KMS-11 (cell line): ENCODE data around the gene ARMC5.
"Not testable (repeated sequence)": the region's sequence is repeated elsewhere in the genome, so short reads cannot be mapped to it uniquely, and the experiment has no call there.

Experiments
- H2AFZ ChIP-seq: fragments of 200-600 bp; sonication (generic); 2 replicates; pipeline ENCODE4 v1.6.1; 2016; ENCODE audit warnings: antibody characterized with exemption, mixed run types, low read depth
- H3K27ac ChIP-seq: fragments of 200-600 bp; sonication (generic); 2 replicates; pipeline ENCODE4 v1.6.1; 2016; ENCODE audit warnings: mild to moderate bottlenecking, mixed run types
- H3K27me3 ChIP-seq: fragments of 200-600 bp; sonication (generic); 2 replicates; pipeline ENCODE4 v1.6.1; 2017; ENCODE audit warnings: mild to moderate bottlenecking, low read depth, mixed run types, moderate library complexity; ENCODE audit not compliant: insufficient read depth
- H3K36me3 ChIP-seq: fragments of 200-600 bp; sonication (generic); 2 replicates; pipeline ENCODE4 v1.6.1; 2017; ENCODE audit warnings: mild to moderate bottlenecking, mixed run types; ENCODE audit not compliant: insufficient read depth
- H3K4me1 ChIP-seq: fragments of 200-600 bp; sonication (generic); 2 replicates; pipeline ENCODE4 v1.6.1; 2016; ENCODE audit warnings: mild to moderate bottlenecking, low read depth, mixed run types; ENCODE audit not compliant: poor library complexity, severe bottlenecking
- H3K4me2 ChIP-seq: fragments of 200-600 bp; sonication (generic); 2 replicates; pipeline ENCODE4 v1.7.0; 2016; ENCODE audit warnings: mild to moderate bottlenecking, mixed run types
- H3K4me3 ChIP-seq: fragments of 200-600 bp; sonication (generic); IDR thresholded peaks from 2 replicates; pipeline ENCODE4 v1.6.1; 2017; ENCODE audit warnings: low read depth, low read length, mixed read lengths; ENCODE audit not compliant: insufficient read depth
- H3K79me2 ChIP-seq: fragments of 200-600 bp; sonication (generic); 2 replicates; pipeline ENCODE4 v1.6.1; 2016; ENCODE audit warnings: low read depth, mixed run types; ENCODE audit not compliant: insufficient read depth
- H3K9ac ChIP-seq: fragments of 200-600 bp; sonication (generic); 2 replicates; pipeline ENCODE4 v1.6.1; 2016; ENCODE audit warnings: mild to moderate bottlenecking, mixed run types
- H4K20me1 ChIP-seq: fragments of 200-600 bp; sonication (generic); 2 replicates; pipeline ENCODE4 v1.6.1; 2016; ENCODE audit warnings: mild to moderate bottlenecking, mixed run types; ENCODE audit not compliant: insufficient read depth
- TF ChIP-seq, protein P1 (sequence below): fragments of 200-600 bp; sonication (generic); conservative IDR thresholded peaks from 2 replicates; pipeline ENCODE4 v1.6.1; 2017; ENCODE audit warnings: low read depth, mild to moderate bottlenecking, antibody characterized with exemption, low read length, moderate library complexity, mixed read lengths

Gene ARMC5

GRCh38 chr16:31413381-31413780 lies 45.9 kb upstream of the ARMC5 start:
- no peak overlapping the region for H3K9ac ChIP-seq
- no peaks in the 10 kb centered on the region for H4K20me1 ChIP-seq
- no peaks in the 10 kb centered on the region for H3K36me3 ChIP-seq
- no peaks in the 10 kb centered on the region for H3K79me2 ChIP-seq
- no peaks in the 10 kb centered on the region for H3K27me3 ChIP-seq
- no peaks in the 10 kb centered on the region for H3K4me1 ChIP-seq
- H3K4me3 ChIP-seq, result no peak overlapping the region
- H2AFZ ChIP-seq, result no peak overlapping the region
- H3K27ac ChIP-seq, result no peak overlapping the region
- TF ChIP-seq, protein P1, sequence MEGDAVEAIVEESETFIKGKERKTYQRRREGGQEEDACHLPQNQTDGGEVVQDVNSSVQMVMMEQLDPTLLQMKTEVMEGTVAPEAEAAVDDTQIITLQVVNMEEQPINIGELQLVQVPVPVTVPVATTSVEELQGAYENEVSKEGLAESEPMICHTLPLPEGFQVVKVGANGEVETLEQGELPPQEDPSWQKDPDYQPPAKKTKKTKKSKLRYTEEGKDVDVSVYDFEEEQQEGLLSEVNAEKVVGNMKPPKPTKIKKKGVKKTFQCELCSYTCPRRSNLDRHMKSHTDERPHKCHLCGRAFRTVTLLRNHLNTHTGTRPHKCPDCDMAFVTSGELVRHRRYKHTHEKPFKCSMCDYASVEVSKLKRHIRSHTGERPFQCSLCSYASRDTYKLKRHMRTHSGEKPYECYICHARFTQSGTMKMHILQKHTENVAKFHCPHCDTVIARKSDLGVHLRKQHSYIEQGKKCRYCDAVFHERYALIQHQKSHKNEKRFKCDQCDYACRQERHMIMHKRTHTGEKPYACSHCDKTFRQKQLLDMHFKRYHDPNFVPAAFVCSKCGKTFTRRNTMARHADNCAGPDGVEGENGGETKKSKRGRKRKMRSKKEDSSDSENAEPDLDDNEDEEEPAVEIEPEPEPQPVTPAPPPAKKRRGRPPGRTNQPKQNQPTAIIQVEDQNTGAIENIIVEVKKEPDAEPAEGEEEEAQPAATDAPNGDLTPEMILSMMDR, result no peak
- no peak overlapping the region for H3K4me2 ChIP-seq

- no peaks in the 10 kb centered on the region for H3K27me3 ChIP-seq
- H4K20me1 ChIP-seq, result no peaks in the 10 kb centered on the region
- no peak overlapping the region for H2AFZ ChIP-seq
- no peak overlapping the region for H3K27ac ChIP-seq
- TF ChIP-seq, protein P1, result no peak
- H3K9ac ChIP-seq, result no peak overlapping the region
- no peaks in the 10 kb centered on the region for H3K36me3 ChIP-seq
- no peak overlapping the region for H3K4me2 ChIP-seq
- no peaks in the 10 kb centered on the region for H3K79me2 ChIP-seq
- H3K4me1 ChIP-seq, result no peaks in the 10 kb centered on the region
- no peak overlapping the region for H3K4me3 ChIP-seq
Observed at GRCh38 chr16:31413943-31414342, 45.4 kb upstream of the ARMC5 start.

DNA sequence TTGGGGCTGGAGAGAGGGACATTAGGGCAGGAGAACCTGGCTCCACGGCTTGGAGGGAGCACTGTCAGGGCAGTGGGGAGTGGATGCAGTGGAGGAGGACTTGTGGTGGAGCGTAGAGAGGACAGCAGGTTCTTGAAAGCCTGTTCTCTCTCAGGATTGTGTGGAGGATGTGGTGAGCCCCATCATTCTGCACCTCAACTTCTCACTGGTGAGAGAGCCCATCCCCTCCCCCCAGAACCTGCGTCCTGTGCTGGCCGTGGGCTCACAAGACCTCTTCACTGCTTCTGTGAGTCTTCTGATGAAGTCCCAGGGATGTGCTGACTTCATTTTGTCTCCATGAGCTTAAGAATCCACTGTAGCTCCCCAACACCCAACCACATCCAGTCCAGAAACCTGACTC lies 44.6 kb upstream of the ARMC5 start:
- Histone ChIP-seq H3K9ac (no peak overlapping the region), H3K79me2 (no peaks in the 10 kb centered on the region), H3K27me3 (no peaks in the 10 kb centered on the region), H3K4me2 (no peak overlapping the region), H3K27ac (no peak overlapping the region), H4K20me1 (no peaks in the 10 kb centered on the region), H3K4me1 (no peaks in the 10 kb centered on the region), H3K36me3 (no peaks in the 10 kb centered on the region), H2AFZ (no peak overlapping the region), H3K4me3 (no peak overlapping the region)
- TF ChIP-seq, protein P1, result no peak

DNA sequence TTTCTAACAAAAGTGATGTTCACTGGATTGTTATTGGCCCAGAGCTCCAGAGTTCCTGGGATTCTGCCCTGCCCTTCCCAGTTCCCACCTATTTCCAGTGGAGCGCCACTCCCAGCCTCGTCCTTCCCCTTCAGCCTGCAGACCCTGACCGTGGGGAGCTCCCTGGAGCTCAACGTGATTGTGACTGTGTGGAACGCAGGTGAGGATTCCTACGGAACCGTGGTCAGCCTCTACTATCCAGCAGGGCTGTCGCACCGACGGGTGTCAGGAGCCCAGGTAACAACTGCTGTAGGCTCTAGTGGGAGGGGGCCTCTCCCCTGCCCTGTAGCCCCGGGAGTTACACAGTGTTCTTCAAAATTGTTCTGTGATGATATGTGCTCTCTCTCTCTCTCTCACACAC lies 42.9 kb upstream of the ARMC5 start:
- Histone ChIP-seq H3K36me3 (no peaks in the 10 kb centered on the region), H3K27me3 (no peaks in the 10 kb centered on the region), H3K4me2 (no peak overlapping the region), H3K4me1 (no peaks in the 10 kb centered on the region), H3K79me2 (no peaks in the 10 kb centered on the region), H4K20me1 (no peaks in the 10 kb centered on the region), H3K9ac (no peak overlapping the region), H3K4me3 (no peak overlapping the region), H3K27ac (no peak overlapping the region), H2AFZ (no peak overlapping the region)
- TF ChIP-seq, protein P1, result no peak

DNA sequence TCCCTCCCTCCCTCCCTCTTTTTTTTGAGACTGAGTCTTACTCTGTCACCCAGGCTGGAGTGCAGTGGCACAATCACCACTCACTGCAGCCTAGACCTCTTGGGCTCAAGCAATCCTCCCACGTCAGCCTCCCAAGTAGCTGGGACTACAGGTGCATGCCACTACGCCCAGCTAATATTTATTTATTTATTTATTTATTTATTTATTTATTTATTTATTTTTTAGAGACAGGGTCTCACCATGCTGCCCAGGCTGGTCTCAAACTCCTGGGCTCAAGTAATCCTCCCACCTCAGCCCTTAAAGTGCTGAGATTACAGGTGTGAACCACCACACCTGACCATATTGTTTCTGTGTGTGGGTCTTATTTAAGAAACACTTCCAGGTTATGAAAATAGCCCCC lies 42.3 kb upstream of the ARMC5 start:
- H3K27ac ChIP-seq, H3K4me1 ChIP-seq, H3K27me3 ChIP-seq, H3K4me3 ChIP-seq, H3K4me2 ChIP-seq, H3K36me3 ChIP-seq, H3K9ac ChIP-seq, H4K20me1 ChIP-seq, H3K79me2 ChIP-seq, H2AFZ ChIP-seq: not testable (repeated sequence)
